Measurements from ENCODE around the gene DNMT1. TPM values are rescaled to one million over a fixed set of nuclear protein-coding genes. Genes with fewer than 3 reads are reported as not detected.

Gene DNMT1
- polyA plus RNA-seq, 1 of the 3 experiments (the other 2 are of a cell fraction) = 58.3 TPM

- H3K9me2 ChIP-seq = no peaks in the 10 kb centered on the region
- H3K4me1 ChIP-seq (ENCODE audit: control insufficient read depth in 1 of 2, insufficient read depth in 2 of 2, low read depth in 1 of 2, low read length in 1 of 2) = peaks cover 0 to 33% of the 10 kb centered on the region in 2 experiments; a peak in 1 of 4 replicates
- H3K4me3 ChIP-seq (ENCODE audit: low read depth in 2 of 2, low read length in 1 of 2) = no peak overlapping the region
- H3F3A ChIP-seq (replicated peaks; ENCODE audit: insufficient read depth) = no peaks in the 10 kb centered on the region
- WGBS (ENCODE audit: low lambda C conversion rate) = 84% methylated on average over 8 of the region's 27 CpGs
- no peaks in the 10 kb centered on the region for H3K79me2 ChIP-seq (ENCODE audit: insufficient read depth)
- TF ChIP-seq RCOR1 (IDR thresholded peaks at IDR 0.05; ENCODE audit: low read length) (peak; percentile 96), GATA2 (CRISPR knock-in tag; IDR thresholded peaks at IDR 0.05) (peak; percentile 92), CHD2 (IDR thresholded peaks at IDR 0.05; ENCODE audit: low read length, partially characterized antibody) (peak; percentile 78), IRF3 (IDR thresholded peaks at IDR 0.05; ENCODE audit: low read depth, low read length) (peak; percentile 2; the same call in 1 of the 2 replicates), RXRA (IDR thresholded peaks at IDR 0.05; ENCODE audit: borderline replicate concordance, low read depth) (no peak), EP300 (IDR thresholded peaks at IDR 0.05; ENCODE audit: borderline replicate concordance in 1 of 2, low read depth in 1 of 2, low read length in 1 of 2) (peak in 1 of 2 experiments; percentile 94; a peak in 2 of 4 replicates), FOXJ3 (CRISPR knock-in tag; IDR thresholded peaks at IDR 0.05) (peak; percentile 76; the same call in 1 of the 2 replicates), MXI1 (IDR thresholded peaks at IDR 0.05; ENCODE audit: low read depth, low read length) (peak; percentile 75), USF2 (IDR thresholded peaks at IDR 0.05; ENCODE audit: borderline replicate concordance, low read depth, low read length) (no peak), RAD21 (IDR thresholded peaks at IDR 0.05; ENCODE audit: low read length) (no peak; the same call in 1 of the 2 replicates)
- H3K27ac ChIP-seq (ENCODE audit: low read depth in 2 of 2, low read length in 1 of 2) = peak overlapping the region in 1 of 2 experiments; percentile 99; a peak in 2 of 4 replicates
- H3K9me3 ChIP-seq = no peaks in the 10 kb centered on the region
- ChIA-PET POLR2A (interaction anchor here (0.7 to 3.2 kb wide), 9 partner anchors 18 to 195 kb away, joined by 3 to 21 read pairs (median 4); partner anchors contain the start of genes DNMT1 and PPAN), CTCF (interaction anchor here (0.7 to 3.0 kb wide), 16 partner anchors 9 to 277 kb away, joined by 3 to 15 read pairs (median 4); partner anchors contain the start of genes DNMT1 and EIF3G)
- peak; percentile 92 for DNase-seq
- H3K4me2 ChIP-seq = no peak overlapping the region
- H3K27me3 ChIP-seq (ENCODE audit: insufficient read depth) = no peaks in the 10 kb centered on the region
- no peak overlapping the region for H3K9ac ChIP-seq
- H3K36me3 ChIP-seq (replicated peaks in 1 of 2; ENCODE audit: control insufficient read depth in 1 of 2, insufficient read depth in 2 of 2, low read length in 1 of 2) = peaks cover 23 to 81% of the 10 kb centered on the region in 2 experiments
- H2AFZ ChIP-seq (ENCODE audit: low read depth) = no peak overlapping the region
- H4K20me1 ChIP-seq (ENCODE audit: insufficient read depth) = no peaks in the 10 kb centered on the region
Measured at GRCh38 chr19:10138879-10139795, 55.6 kb downstream of the DNMT1 start.

Data from SK-N-SH (cell line).